Esophagus muscularis mucosa (tissue), 4 donors: Measurements from ENCODE around the gene ANK3. TPM values are rescaled to one million over a fixed set of nuclear protein-coding genes. Genes with fewer than 3 reads are reported as not detected.

Source experiments
- DNase-seq: peaks from one replicate; pipeline ENCODE4 v3.0.0-alpha.2; 2017; ENCODE audit errors: extremely low spot score
- H3K27ac ChIP-seq, 4 donors: fragments of 200-600 bp; sonication (generic); replicated peaks in 1 of 4; 1 replicate in 3 of 4; 2 replicates in 1 of 4; pipeline ENCODE4 v1.5.1; 2016 to 2019; ENCODE audit warnings: mild to moderate bottlenecking in 1 of 4
- H3K27me3 ChIP-seq, 4 donors: fragments of 200-600 bp; sonication (generic); one replicate each; pipeline versions ENCODE4 v1.5.1 to v1.6.0; 2016 to 2019
- H3K36me3 ChIP-seq, 4 donors: fragments of 200-600 bp; sonication (generic); one replicate each; pipeline ENCODE4 v1.5.1; 2016 to 2019
- H3K4me1 ChIP-seq, 4 donors: fragments of 200-600 bp; sonication (generic); one replicate each; pipeline ENCODE4 v1.5.1; 2016 to 2019
- H3K4me3 ChIP-seq, 4 donors: fragments of 200-600 bp; sonication (generic); 1 replicate in 2 of 4; 2 replicates in 2 of 4; pipeline ENCODE4 v1.5.1; 2016 to 2019; ENCODE audit warnings: mild to moderate bottlenecking in 4 of 4, moderate library complexity in 1 of 4
- H3K9me3 ChIP-seq, 4 donors: fragments of 200-600 bp; sonication (generic); 1 replicate in 3 of 4; 2 replicates in 1 of 4; pipeline ENCODE4 v1.5.1; 2016 to 2019
- CTCF ChIP-seq, 3 experiments: fragments of 200-600 bp in 2 of 3; fragments of 450-650 bp in 1 of 3; sonication (generic) in 2 of 3; IDR thresholded peaks; one replicate each; pipeline ENCODE4 v1.5.1; 2017 to 2019; ENCODE audit warnings: antibody characterized with exemption in 3 of 3, mild to moderate bottlenecking in 2 of 3, moderate library complexity in 1 of 3
- EP300 ChIP-seq: sonication (generic); formaldehyde crosslinking; IDR thresholded peaks from one replicate; pipeline ENCODE4 v1.6.1; 2017; ENCODE audit warnings: antibody characterized with exemption
- POLR2A ChIP-seq: fragments of 450-650 bp; IDR thresholded peaks from one replicate; pipeline ENCODE4 v1.6.1; 2017; ENCODE audit warnings: antibody characterized with exemption, moderate library complexity, mild to moderate bottlenecking, low read depth
- POLR2AphosphoS5 ChIP-seq, 2 donors: sonication (generic); formaldehyde crosslinking; IDR thresholded peaks; one replicate each; pipeline ENCODE4 v1.6.1; 2017; ENCODE audit warnings: antibody characterized with exemption in 2 of 2
- WGBS: methylation state at CpG from one replicate; pipeline ENCODE4 v1.1.5; 2018; 5-methylcytosine and 5-hydroxymethylcytosine counted together
- intact Hi-C: fragments of 100-400 bp; cut with DNase I; formaldehyde crosslinking; loops from one replicate; pipeline ENCODE4 v1.15.1; 2023
- total RNA-seq, 4 donors: library from RNA; depleted of rRNA; stranded (reverse); fragments of >200 nt; gene quantifications; one replicate each; pipeline versions ENCODE4 v1.1.0 to v1.2.1, GENCODE V29; 2016

The ANK3 gene
- total RNA-seq, 4 donors from 2014 or later, result 25.5 to 44.9 (median 26.6) TPM

GRCh38 chr10:60205741-60206140 is 183.9 kb downstream of the ANK3 start:
- Histone ChIP-seq H3K27ac (no peak overlapping the region), H3K27me3 (no peaks in the 10 kb centered on the region), H3K4me3 (no peak overlapping the region), H3K4me1 (no peaks in the 10 kb centered on the region), H3K9me3 (no peaks in the 10 kb centered on the region), H3K36me3 (peaks cover 0 to 51% (median 0%) of the 10 kb centered on the region in 4 donors)
- WGBS, result 98% methylated on average over 3 of the region's 3 CpGs
- intact Hi-C loops, result loop anchor here (2.0 to 10.0 kb wide), 3 partner anchors 229 to 578 kb away; no protein-coding TSS in a partner anchor
- TF ChIP-seq POLR2AphosphoS5 (IDR thresholded peaks at IDR 0.05), result no peak
- TF ChIP-seq EP300, result no peak
- TF ChIP-seq CTCF (IDR thresholded peaks at IDR 0.05), result no peak
- TF ChIP-seq POLR2A, result no peak
- no peak for DNase-seq

GRCh38 chr10:60203993-60204618 is 185.6 kb downstream of the ANK3 start:
- TF ChIP-seq CTCF (IDR thresholded peaks at IDR 0.05) (peak; percentile 46 to 58 (median 51)), POLR2A (no peak)
- H3K36me3 ChIP-seq, result peaks cover 0 to 54% (median 0%) of the 10 kb centered on the region in 4 donors
- intact Hi-C loops, result loop anchor here (2.0 to 10.0 kb wide), 2 partner anchors 231 to 441 kb away; no protein-coding TSS in a partner anchor
- no peaks in the 10 kb centered on the region for H3K4me1 ChIP-seq
- H3K9me3 ChIP-seq, result no peaks in the 10 kb centered on the region
- 49% methylated on average over 1 of the region's 1 CpG for WGBS
- H3K4me3 ChIP-seq, result no peak overlapping the region
- no peaks in the 10 kb centered on the region for H3K27me3 ChIP-seq
- no peak overlapping the region for H3K27ac ChIP-seq
- DNase-seq, result no peak

GRCh38 chr10:60200682-60201053 is 189.0 kb downstream of the ANK3 start:
- peaks cover 0 to 63% (median 0%) of the 10 kb centered on the region in 4 donors for H3K36me3 ChIP-seq
- no peak for DNase-seq
- no peaks in the 10 kb centered on the region for H3K27me3 ChIP-seq
- H3K9me3 ChIP-seq, result no peaks in the 10 kb centered on the region
- H3K27ac ChIP-seq, result no peak overlapping the region
- intact Hi-C loops, result loop anchor here (10.0 kb wide), 1 partner anchor 444 kb away; no protein-coding TSS in a partner anchor
- TF ChIP-seq CTCF (IDR thresholded peaks at IDR 0.05) (no peak), POLR2A (no peak), EP300 (no peak), POLR2AphosphoS5 (IDR thresholded peaks at IDR 0.05) (no peak)
- 89% methylated on average over 1 of the region's 1 CpG for WGBS
- H3K4me3 ChIP-seq, result no peak overlapping the region
- no peaks in the 10 kb centered on the region for H3K4me1 ChIP-seq

- no peak for DNase-seq
- H3K4me3 ChIP-seq, result no peak overlapping the region
- H3K27ac ChIP-seq, result no peak overlapping the region
- H3K27me3 ChIP-seq, result no peaks in the 10 kb centered on the region
- intact Hi-C loops, result loop anchor here (10.0 kb wide), 1 partner anchor 445 kb away; no protein-coding TSS in a partner anchor
- TF ChIP-seq POLR2AphosphoS5 (IDR thresholded peaks at IDR 0.05), result no peak
- TF ChIP-seq EP300, result no peak
- no peak for TF ChIP-seq POLR2A
- TF ChIP-seq CTCF (IDR thresholded peaks at IDR 0.05), result no peak
- no peaks in the 10 kb centered on the region for H3K9me3 ChIP-seq
- no peaks in the 10 kb centered on the region for H3K4me1 ChIP-seq
- H3K36me3 ChIP-seq, result peaks cover 0 to 63% (median 0%) of the 10 kb centered on the region in 4 donors
- 77% methylated on average over 7 of the region's 8 CpGs for WGBS
Measured at GRCh38 chr10:60200012-60200681, 189.5 kb downstream of the ANK3 start.
